Parathyroid adenoma (tissue), 2 donors: ENCODE results near the gene RFXANK.

Experiments
- H2AFZ ChIP-seq: fragments of 300-600 bp; sonication (generic); one replicate; pipeline ENCODE4 v1.7.0; 2017; ENCODE audit warnings: antibody characterized with exemption, mild to moderate bottlenecking
- H3K27ac ChIP-seq: fragments of 300-600 bp; sonication (generic); one replicate; pipeline ENCODE4 v1.7.0; 2017
- H3K27me3 ChIP-seq: fragments of 300-600 bp; sonication (generic); one replicate; pipeline ENCODE4 v1.7.0; 2017; ENCODE audit warnings: low read length; ENCODE audit not compliant: control insufficient read depth, insufficient read depth
- H3K36me3 ChIP-seq: fragments of 300-600 bp; sonication (generic); one replicate; pipeline ENCODE4 v1.7.0; 2017; ENCODE audit warnings: low read length; ENCODE audit not compliant: control insufficient read depth, insufficient read depth
- H3K4me1 ChIP-seq: fragments of 300-600 bp; sonication (generic); one replicate; pipeline ENCODE4 v1.7.0; 2017; ENCODE audit warnings: control low read depth
- H3K4me2 ChIP-seq: fragments of 300-600 bp; sonication (generic); one replicate; pipeline ENCODE4 v1.7.0; 2017; ENCODE audit warnings: low read length
- H3K4me3 ChIP-seq: fragments of 300-600 bp; sonication (generic); one replicate; pipeline ENCODE4 v1.7.0; 2017; ENCODE audit warnings: low read depth, low read length
- H3K79me2 ChIP-seq: fragments of 300-600 bp; sonication (generic); one replicate; pipeline ENCODE4 v1.7.0; 2017; ENCODE audit warnings: control low read depth
- H3K9ac ChIP-seq: fragments of 300-600 bp; sonication (generic); one replicate; pipeline ENCODE4 v1.7.0; 2017; ENCODE audit warnings: mild to moderate bottlenecking
- H3K9me3 ChIP-seq: fragments of 300-600 bp; sonication (generic); one replicate; pipeline ENCODE4 v1.7.0; 2017; ENCODE audit warnings: low read length; ENCODE audit not compliant: control insufficient read depth
- TF ChIP-seq, protein P1 (sequence below): fragments of 300-600 bp; sonication (generic); IDR thresholded peaks from one replicate; pipeline ENCODE4 v1.7.0; 2017; ENCODE audit warnings: antibody characterized with exemption, mild to moderate bottlenecking
- donor health status: primary hyperparathyroidism.

RFXANK gene

DNA sequence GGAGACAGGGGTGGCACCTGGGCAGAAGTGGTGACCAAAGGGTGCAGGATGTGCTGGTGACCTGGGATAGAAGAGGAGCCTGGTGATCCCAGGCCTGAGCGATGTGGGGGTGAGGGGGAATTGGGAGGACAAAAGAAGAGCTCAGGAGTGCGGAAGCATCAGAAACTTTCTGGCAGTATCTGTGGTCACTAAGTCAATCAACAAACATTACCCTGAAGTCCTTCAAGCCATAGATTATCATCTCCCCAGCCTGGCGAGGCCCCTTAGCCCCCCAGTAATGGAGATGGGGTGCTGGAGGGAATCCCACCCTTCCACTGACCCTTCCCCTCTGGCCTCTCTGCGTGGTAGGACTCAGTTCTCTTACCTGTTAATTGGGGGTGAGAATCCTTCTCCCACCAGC is 32.5 kb upstream of the RFXANK start:
- Histone ChIP-seq H3K27me3 (no peaks in the 10 kb centered on the region), H3K36me3 (no peaks in the 10 kb centered on the region), H3K4me1 (no peaks in the 10 kb centered on the region), H3K79me2 (no peaks in the 10 kb centered on the region), H3K9ac (no peak overlapping the region), H3K4me3 (no peak overlapping the region), H3K4me2 (no peak overlapping the region), H3K9me3 (no peaks in the 10 kb centered on the region), H3K27ac (no peak overlapping the region), H2AFZ (no peak overlapping the region)
- TF ChIP-seq, protein P1, sequence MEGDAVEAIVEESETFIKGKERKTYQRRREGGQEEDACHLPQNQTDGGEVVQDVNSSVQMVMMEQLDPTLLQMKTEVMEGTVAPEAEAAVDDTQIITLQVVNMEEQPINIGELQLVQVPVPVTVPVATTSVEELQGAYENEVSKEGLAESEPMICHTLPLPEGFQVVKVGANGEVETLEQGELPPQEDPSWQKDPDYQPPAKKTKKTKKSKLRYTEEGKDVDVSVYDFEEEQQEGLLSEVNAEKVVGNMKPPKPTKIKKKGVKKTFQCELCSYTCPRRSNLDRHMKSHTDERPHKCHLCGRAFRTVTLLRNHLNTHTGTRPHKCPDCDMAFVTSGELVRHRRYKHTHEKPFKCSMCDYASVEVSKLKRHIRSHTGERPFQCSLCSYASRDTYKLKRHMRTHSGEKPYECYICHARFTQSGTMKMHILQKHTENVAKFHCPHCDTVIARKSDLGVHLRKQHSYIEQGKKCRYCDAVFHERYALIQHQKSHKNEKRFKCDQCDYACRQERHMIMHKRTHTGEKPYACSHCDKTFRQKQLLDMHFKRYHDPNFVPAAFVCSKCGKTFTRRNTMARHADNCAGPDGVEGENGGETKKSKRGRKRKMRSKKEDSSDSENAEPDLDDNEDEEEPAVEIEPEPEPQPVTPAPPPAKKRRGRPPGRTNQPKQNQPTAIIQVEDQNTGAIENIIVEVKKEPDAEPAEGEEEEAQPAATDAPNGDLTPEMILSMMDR, result no peak

DNA sequence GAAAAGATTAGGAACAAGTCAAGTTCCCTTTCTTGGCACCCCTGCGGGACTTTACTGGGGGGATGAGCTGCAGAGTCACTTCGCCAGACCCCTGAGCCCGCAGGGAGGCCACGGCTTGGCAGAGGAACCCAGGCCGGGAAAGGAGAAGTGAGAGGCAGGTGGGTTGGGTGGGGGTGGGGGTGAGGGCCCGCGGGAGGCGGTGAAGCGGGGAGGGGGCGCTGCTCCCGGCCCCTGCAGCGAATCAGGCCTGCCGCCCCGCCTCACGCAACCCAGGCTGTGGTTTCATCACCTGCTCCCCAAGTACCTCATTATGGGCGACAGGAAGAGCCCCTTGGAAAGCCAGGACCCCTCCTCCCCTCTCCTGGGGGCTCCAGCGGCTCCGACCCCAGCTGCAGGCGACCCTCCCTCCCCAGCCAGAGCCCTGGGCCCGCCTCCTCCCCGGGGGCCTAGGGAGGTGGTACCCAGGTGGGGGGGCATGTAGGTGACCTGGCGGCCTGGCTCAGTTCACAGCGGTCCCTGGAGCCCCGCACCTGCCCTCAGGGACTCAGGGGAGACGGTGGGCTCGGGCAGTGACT is 31.5 kb upstream of the RFXANK start:
- TF ChIP-seq, protein P1, result no peak
- H3K4me3 ChIP-seq, result no peak overlapping the region
- H3K9me3 ChIP-seq, result no peaks in the 10 kb centered on the region
- H3K9ac ChIP-seq, result no peak overlapping the region
- H3K27ac ChIP-seq, result no peak overlapping the region
- H3K79me2 ChIP-seq, result no peaks in the 10 kb centered on the region
- no peaks in the 10 kb centered on the region for H3K4me1 ChIP-seq
- H2AFZ ChIP-seq, result no peak overlapping the region
- no peaks in the 10 kb centered on the region for H3K27me3 ChIP-seq
- no peak overlapping the region for H3K4me2 ChIP-seq
- no peaks in the 10 kb centered on the region for H3K36me3 ChIP-seq

DNA sequence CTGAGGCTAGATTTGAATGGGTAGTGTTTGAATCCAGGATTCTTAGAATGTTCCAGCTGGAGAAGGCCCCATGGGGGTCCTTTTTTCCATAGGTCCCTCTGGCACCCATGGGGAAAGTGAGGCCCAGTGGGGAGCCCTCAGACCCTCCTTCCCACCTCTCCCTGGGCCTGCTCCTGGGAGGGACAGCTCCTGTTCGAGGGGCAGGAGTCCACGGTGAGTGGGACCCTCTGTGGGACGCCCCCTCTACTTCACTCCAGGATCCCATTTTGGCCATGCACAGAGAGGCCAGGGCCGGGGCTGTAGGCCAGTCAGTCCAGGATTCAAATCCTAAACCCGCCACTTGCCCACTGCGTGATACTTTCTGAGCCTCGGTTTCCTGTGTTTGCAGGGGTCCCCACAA is 29.6 kb upstream of the RFXANK start:
- H3K27ac ChIP-seq, result no peak overlapping the region
- H3K9me3 ChIP-seq, result no peaks in the 10 kb centered on the region
- H3K4me2 ChIP-seq, result no peak overlapping the region
- TF ChIP-seq, protein P1, result no peak
- no peaks in the 10 kb centered on the region for H3K4me1 ChIP-seq
- H3K4me3 ChIP-seq, result no peak overlapping the region
- H3K27me3 ChIP-seq, result no peaks in the 10 kb centered on the region
- H2AFZ ChIP-seq, result no peak overlapping the region
- no peak overlapping the region for H3K9ac ChIP-seq
- no peaks in the 10 kb centered on the region for H3K36me3 ChIP-seq
- no peaks in the 10 kb centered on the region for H3K79me2 ChIP-seq

DNA sequence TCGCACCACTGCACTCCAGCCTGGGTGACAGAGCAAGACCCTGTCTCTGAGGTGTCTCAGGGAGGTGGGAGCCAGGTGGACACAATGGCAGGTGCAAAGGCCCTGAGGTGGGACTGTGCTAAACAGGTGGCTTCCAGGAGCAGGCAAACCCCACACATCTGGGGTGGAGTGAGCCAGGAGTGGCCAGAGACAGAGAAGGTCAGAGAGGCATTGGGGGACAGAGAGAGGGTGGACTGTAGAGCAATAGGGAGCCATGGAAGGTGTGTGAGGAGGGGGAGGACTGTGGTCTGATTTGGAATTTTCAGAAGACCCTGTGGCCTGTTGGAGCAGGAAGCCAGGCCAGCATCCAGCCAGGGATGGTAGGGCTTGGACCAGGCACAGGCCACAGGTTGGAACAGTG is 26.7 kb upstream of the RFXANK start:
- Histone ChIP-seq H3K9me3 (no peaks in the 10 kb centered on the region), H3K79me2 (no peaks in the 10 kb centered on the region), H3K27ac (no peak overlapping the region), H3K4me1 (peaks cover 2% of the 10 kb centered on the region), H3K4me2 (no peak overlapping the region), H2AFZ (no peak overlapping the region), H3K9ac (no peak overlapping the region), H3K36me3 (no peaks in the 10 kb centered on the region), H3K4me3 (no peak overlapping the region), H3K27me3 (no peaks in the 10 kb centered on the region)
- TF ChIP-seq, protein P1, result no peak

DNA sequence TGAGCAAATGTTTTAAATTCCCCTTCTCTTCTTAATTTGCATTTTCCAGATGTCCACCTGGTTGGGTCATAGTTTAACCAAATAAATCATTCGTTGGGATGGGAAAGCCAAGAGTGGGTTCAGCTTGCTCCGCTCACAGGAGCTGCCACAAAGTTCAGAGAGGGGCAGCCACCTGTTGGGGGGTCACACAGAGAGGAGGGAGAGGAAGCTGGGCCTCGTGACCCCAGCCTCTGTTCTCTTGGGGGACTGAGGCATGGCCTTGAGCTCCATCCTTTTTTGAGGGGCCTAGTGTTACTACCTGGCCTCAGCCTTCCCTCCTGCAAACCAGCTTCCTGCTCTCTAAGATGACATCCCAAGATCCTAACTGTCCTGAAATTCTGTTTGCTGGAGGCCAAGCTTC is 24.4 kb upstream of the RFXANK start:
- Histone ChIP-seq H3K4me3 (no peak overlapping the region), H3K36me3 (no peaks in the 10 kb centered on the region), H3K4me2 (no peak overlapping the region), H3K9ac (no peak overlapping the region), H3K27ac (no peak overlapping the region), H3K9me3 (no peaks in the 10 kb centered on the region), H3K79me2 (no peaks in the 10 kb centered on the region), H2AFZ (no peak overlapping the region), H3K4me1 (peaks cover 2% of the 10 kb centered on the region), H3K27me3 (no peaks in the 10 kb centered on the region)
- TF ChIP-seq, protein P1, result no peak
